22Rv1 (cell line): ENCODE data around the gene VPS9D1.

Source experiments
- H3K27ac ChIP-seq: fragments of 450-650 bp; 2 replicates; pipeline ENCODE4 v1.5.1; 2017
- ZFX ChIP-seq: fragments of 450-650 bp; IDR thresholded peaks from 2 replicates; pipeline ENCODE4 v1.6.1; 2017; ENCODE audit warnings: antibody characterized with exemption, borderline replicate concordance
- TF ChIP-seq, protein P1 (sequence below): fragments of 450-650 bp; IDR thresholded peaks from 2 replicates; pipeline ENCODE4 v1.5.1; 2017; ENCODE audit warnings: mild to moderate bottlenecking

The VPS9D1 gene

DNA sequence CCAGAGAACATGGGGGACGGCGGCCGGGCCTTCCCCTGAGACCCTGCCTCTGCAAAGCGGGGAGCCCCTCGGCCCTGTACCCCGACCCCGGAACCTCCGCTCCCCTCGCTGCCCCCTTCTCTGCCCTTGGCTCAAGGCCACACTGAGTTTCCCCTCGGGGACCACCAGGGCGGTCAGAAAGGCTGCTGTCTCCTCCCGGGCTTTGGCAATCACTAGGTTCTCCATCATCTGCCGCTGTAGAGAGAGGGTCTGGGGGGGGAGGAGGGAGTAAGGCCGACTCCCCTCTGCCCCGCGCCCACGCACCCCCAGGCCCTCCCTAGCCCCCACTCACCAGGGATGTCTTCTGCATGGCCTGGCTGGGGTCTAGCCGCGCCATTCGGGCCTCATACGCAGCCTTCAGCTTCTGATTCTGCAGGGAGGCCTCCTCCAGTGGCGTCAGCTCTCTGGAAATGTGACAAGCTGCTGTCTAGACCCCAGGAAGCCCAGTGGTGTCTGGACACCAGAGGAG lies 8.4 kb downstream of the VPS9D1 start:
- TF ChIP-seq ZFX = no peak
- TF ChIP-seq, protein P1, sequence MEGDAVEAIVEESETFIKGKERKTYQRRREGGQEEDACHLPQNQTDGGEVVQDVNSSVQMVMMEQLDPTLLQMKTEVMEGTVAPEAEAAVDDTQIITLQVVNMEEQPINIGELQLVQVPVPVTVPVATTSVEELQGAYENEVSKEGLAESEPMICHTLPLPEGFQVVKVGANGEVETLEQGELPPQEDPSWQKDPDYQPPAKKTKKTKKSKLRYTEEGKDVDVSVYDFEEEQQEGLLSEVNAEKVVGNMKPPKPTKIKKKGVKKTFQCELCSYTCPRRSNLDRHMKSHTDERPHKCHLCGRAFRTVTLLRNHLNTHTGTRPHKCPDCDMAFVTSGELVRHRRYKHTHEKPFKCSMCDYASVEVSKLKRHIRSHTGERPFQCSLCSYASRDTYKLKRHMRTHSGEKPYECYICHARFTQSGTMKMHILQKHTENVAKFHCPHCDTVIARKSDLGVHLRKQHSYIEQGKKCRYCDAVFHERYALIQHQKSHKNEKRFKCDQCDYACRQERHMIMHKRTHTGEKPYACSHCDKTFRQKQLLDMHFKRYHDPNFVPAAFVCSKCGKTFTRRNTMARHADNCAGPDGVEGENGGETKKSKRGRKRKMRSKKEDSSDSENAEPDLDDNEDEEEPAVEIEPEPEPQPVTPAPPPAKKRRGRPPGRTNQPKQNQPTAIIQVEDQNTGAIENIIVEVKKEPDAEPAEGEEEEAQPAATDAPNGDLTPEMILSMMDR = no peak
- H3K27ac ChIP-seq = peak overlapping the region; percentile 80

DNA sequence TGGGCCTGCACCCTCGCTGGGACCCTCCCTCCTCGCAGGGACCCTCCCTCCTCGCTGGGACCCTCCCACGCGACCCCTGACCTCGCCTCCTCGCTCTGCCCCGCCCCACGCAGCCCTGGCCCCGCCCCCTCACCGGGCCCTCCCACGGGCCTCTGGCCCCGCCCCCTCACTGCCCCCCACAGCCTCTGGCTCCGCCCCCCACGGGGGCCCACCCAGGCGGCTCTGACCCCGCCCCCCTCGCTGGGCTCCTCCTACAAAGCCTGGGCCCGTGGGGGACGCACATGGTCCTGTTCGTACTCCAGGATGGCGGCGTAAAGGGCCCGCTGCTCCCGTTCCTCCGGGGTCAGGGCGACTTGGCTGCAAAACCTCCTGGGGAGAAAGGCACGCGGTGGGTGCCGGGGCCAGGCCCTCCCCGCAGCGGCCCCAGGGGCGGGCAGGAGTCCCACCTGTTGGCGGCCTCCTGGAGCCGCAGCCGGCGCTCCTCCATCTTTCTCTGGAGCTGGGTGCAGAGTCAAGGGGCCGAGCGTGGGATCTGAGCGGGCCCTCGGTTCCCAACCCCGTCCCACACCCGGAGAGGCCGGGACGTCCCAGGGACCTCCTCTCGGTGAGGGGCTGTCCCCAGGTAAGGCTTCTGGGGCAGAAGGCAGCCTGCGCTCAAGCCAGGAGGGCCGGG lies 9.0 kb downstream of the VPS9D1 start:
- TF ChIP-seq, protein P1 = no peak
- TF ChIP-seq ZFX = no peak
- peak overlapping the region; percentile 80 for H3K27ac ChIP-seq

DNA sequence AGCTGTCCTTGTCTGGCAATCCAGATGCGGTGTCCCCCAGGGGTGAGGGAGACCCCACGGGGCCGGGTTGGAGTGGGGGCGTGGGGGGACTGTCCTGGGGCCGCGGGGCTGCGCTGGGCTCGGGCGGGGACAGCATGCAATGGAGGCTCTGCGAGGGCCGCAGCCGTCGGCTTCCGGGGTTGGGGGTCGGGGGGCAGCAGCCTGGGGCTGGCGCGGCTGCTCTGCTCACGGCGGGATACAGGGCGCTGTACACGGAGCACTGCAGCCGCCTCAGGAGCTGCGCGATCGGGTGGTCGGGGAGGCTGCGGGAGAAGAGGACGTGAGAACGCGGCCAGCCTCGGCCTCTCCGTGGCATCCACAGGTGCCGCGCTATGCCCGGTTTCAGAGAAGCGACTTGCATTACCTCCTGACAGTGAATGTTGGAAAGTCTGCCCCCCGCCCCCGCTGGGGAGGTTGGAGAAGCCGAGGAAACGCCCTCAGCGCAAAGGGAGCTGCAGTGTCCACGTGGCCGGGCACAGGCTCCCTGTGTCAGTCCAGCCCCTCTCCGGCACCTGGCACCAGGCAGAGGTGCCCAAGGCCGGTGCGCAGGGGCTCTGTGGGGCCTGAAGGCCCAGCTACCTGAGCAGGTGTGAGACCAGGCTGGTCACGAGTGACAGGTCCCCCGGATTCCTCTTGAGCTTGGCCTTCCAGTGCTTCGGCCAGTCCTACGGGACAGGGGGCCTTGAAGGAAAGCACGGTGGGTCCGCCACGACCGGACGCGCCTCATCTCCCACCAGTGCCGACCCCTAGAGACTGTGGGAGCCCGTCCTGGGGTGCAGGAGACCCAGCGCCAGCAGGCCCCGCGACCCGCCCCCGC lies 9.8 kb downstream of the VPS9D1 start:
- no peak for TF ChIP-seq ZFX
- TF ChIP-seq, protein P1 = no peak
- peak overlapping the region; percentile 80 for H3K27ac ChIP-seq

DNA sequence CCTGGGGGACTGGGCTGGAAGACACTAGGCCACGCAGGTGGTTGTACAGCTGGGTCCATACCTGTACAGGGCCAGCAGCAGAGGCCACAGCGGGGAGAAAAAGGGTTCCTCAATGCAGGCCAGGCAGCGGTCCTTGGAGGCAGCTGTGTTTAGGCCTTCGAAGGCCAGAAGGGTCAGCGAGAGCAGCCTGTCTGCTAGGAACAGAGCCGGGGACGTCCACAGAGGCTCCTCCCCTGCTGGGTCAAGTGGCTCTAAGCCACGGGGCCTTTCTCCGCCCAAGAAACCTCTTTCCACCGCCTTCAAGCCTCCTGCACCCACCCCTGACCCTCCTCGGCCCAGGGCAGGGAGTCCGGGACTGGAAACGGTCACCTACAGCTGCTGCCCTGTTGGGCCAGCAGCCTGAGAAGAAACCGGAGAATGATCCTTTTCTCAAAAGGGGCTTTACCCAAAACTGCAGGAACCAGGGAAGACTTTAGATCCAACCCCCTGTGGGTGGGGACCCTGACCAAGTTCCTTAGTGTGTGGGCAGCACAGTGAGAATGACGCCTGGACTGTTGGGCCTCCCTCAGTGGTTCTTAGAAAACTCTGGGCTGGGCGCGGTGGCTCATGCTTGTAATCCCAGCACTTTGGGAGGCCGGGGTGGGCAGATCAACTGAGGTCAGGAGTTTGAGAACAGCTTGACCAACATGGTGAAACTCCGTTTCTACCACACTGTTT lies 10.8 kb downstream of the VPS9D1 start:
- no peak overlapping the region for H3K27ac ChIP-seq
- TF ChIP-seq, protein P1 = no peak
- no peak for TF ChIP-seq ZFX

DNA sequence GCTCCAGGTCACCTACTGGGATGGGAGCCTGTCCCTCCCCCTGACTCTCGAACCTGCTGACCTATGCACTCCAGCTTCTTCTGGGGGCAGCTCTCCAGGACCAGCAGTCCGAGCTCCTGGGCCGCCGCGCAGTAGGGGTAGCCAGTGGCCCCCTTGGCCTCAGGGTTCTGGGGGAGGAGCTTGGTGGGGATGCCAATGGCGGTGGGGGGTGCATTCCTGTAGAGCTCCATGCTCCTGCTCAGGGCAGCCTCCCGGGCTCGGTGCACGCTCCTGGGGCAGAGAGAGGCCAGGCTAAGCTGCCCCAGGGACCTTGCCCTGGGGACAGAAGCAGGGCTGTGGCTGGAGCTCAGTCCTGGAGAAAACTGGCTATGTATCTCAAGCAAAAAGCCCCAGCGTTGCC lies 11.5 kb downstream of the VPS9D1 start:
- TF ChIP-seq, protein P1 = no peak
- no peak for TF ChIP-seq ZFX

DNA sequence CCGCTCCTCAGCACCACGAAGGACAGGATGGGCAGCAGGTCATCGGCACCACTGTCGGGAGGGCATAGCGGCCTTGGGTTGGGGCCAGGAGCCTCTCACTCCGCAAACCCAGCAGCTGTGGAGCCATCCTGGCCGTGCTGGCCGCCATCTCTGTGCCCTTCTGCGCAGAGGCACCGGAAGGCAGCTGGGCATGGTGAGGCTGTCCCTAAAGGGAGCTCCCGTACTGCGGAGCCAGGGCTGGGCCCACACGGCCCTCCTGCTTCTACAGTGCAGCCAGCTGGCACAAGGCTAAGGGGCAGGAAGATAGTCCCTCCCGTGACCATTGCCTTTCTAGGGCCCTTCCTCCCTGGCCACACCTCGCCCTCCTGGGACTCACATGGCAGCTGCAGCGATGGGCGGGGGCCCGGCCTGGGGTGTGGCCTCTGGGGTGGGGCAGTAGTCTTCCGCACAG lies 12.2 kb downstream of the VPS9D1 start:
- no peak overlapping the region for H3K27ac ChIP-seq
- TF ChIP-seq, protein P1 = no peak
- no peak for TF ChIP-seq ZFX

More for the DNA sequence above, 11.5 kb downstream of the VPS9D1 start:
- no peak overlapping the region for H3K27ac ChIP-seq
